GM18498 (cell line): ENCODE results near the gene PRODH2.

Experiments
- ATAC-seq: cut with Tn5 transposase; IDR thresholded peaks from one replicate; pipeline ENCODE4 v1.9.1; 2021; ENCODE audit warnings: mild to moderate bottlenecking, moderate library complexity; ENCODE audit not compliant: unreplicated experiment

PRODH2 gene

GRCh38 chr19:35759697-35760096, 52.9 kb downstream of the PRODH2 start:
- no peak for ATAC-seq

- ATAC-seq: peak; percentile 91
Observed at GRCh38 chr19:35757749-35758608, 54.7 kb downstream of the PRODH2 start, which contains the start of gene PROSER3. Gene PROSER3 (plus strand): TSS chr19:35758176. CDS start chr19:35758216, 40 bp downstream.

- ATAC-seq: no peak
Observed at GRCh38 chr19:35757231-35757748, 55.4 kb downstream of the PRODH2 start.

- no peak for ATAC-seq
Observed at GRCh38 chr19:35756377-35757230, 56.0 kb downstream of the PRODH2 start, which contains the start of gene HSPB6. Gene HSPB6 (minus strand): TSS chr19:35757029. CDS start chr19:35757008, 21 bp downstream.

- no peak for ATAC-seq
Observed at GRCh38 chr19:35755550-35756376, 56.9 kb downstream of the PRODH2 start.

- no peak for ATAC-seq
Observed at GRCh38 chr19:35755131-35755549, 57.5 kb downstream of the PRODH2 start.

- ATAC-seq: no peak
Observed at GRCh38 chr19:35754370-35755130, 58.1 kb downstream of the PRODH2 start.

GRCh38 chr19:35753634-35754369, 58.8 kb downstream of the PRODH2 start:
- no peak for ATAC-seq

GRCh38 chr19:35752746-35753350, 59.8 kb downstream of the PRODH2 start:
- ATAC-seq: no peak

GRCh38 chr19:35751839-35752745, 60.6 kb downstream of the PRODH2 start:
- no peak for ATAC-seq

GRCh38 chr19:35750167-35750566, 62.5 kb downstream of the PRODH2 start:
- no peak for ATAC-seq
